ENCODE results near the gene SEPHS2.
"Not testable (repeated sequence)": the region's sequence is repeated elsewhere in the genome, so short reads cannot be mapped to it uniquely, and the experiment has no call there.

SEPHS2 gene

GRCh38 chr16:30397056-30397455 lies 48.6 kb downstream of the SEPHS2 start:
- no peak for DNase-seq

GRCh38 chr16:30396627-30397026 lies 49.0 kb downstream of the SEPHS2 start:
- DNase-seq: not testable (repeated sequence)

GRCh38 chr16:30395992-30396585 lies 49.6 kb downstream of the SEPHS2 start:
- DNase-seq: no peak

DNA sequence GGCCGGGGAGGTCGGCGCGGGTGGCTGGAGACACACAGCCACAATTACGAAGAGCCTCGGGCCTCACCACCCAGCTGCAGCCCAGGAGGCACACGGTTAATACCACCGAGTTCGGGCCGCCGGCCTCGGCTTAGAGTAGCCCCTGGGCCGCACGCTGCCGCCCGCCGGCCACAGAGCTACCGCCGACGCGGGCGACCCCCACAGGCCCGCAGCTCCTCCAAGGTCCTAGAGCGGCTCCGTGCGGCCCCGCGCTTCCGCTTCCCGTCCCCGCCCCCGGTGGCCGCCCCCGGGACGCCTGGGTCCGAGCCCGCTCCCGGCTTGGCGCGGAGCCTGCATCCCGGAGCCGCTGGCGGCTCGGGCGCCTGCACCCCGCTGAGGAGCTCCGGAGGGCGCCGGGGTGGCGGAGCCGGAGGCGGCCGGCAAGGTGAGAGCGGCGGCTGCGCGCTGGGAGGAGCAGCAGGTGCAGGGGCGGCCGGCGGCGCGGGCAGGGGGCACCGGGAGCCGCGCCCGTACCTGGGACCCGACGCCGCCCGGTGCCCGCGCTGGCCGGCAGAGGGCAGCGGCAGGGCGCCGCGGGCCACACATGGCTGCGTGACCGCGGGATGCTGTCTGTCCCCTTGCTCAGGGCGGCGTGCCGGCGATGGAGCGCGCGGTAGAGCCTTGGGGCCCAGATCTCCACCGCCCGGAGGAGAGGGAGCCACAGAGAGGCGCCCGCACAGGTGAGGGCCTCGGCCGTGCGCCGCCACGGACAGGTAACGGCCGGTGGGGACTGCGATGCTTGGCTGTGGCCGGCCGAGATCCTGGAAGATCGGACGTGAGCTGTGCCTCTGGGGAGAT lies 50.3 kb downstream of the SEPHS2 start, which contains the start of gene ZNF48:
Gene ZNF48, plus strand, starts transcription at position 266 of the 837 bp plus-strand sequence. Its CDS starts 375 bp downstream, at position 641.
- DNase-seq: no peak

DNA sequence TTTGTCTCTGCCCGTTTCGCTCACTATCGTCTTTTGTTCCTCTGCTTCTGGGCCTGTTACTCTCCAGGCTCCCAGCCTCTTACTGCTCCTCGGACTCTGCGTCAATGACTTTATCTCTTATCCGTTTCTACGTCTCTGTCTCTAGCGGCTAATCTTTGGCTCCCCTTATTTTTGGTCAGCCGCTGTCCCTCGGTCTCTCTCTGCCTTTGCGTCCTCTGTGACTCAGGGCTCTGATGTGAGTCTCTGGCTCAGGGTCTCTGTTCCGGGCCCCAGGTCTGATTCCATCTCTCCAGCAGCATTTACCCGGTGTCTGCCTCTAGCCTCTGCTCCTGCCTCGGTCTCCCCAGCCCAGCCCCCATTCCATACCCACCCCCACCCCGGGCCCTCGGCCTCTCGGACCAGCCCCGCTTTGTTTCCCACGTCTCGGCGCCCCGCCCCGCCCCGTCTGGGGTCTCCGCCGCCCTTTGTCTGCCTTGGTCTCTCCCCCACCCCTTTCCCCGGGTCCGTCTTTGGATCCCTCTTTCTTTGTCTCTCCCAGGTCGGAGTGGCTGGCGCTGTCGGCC lies 51.0 kb downstream of the SEPHS2 start:
- no peak for DNase-seq
